Mucosa of descending colon (tissue), 3 donors: ENCODE measurements around the gene PGAP3. TPM values are rescaled to one million over a fixed set of nuclear protein-coding genes. Genes with fewer than 3 reads are reported as not detected.

ENCODE experiments used
- ATAC-seq: fragments of 200-7000 bp; cut with Tn5 transposase; one replicate; pipeline ENCODE4 v1.9.1; 2020; ENCODE audit warnings: mild to moderate bottlenecking, moderate library complexity
- DNase-seq, 3 donors: peaks; one replicate each; pipeline ENCODE4 v3.0.0-alpha.2; 2020
- H3K36me3 ChIP-seq: fragments of 200-600 bp; one replicate; pipeline ENCODE4 v1.8.0; 2021; ENCODE audit warnings: low read depth, mild to moderate bottlenecking
- H3K4me1 ChIP-seq: fragments of 200-600 bp; one replicate; pipeline ENCODE4 v1.8.0; 2021; ENCODE audit warnings: low read depth, mild to moderate bottlenecking
- H3K4me3 ChIP-seq: fragments of 200-600 bp; one replicate; pipeline ENCODE4 v1.8.0; 2021; ENCODE audit warnings: mild to moderate bottlenecking
- H3K9me3 ChIP-seq: fragments of 200-600 bp; one replicate; pipeline ENCODE4 v1.8.0; 2021; ENCODE audit warnings: mild to moderate bottlenecking
- CTCF ChIP-seq: fragments of 200-600 bp; IDR thresholded peaks from one replicate; pipeline ENCODE4 v1.8.0; 2022; ENCODE audit warnings: antibody characterized with exemption, mild to moderate bottlenecking
- intact Hi-C, 2 donors: fragments of 100-400 bp; cut with DNase I in 1 of 2; cut with micrococcal nuclease in 1 of 2; formaldehyde crosslinking; loops; one replicate each; pipeline versions ENCODE4 v1.11.0 to v1.11.1; 2022; cut with DNase I, micrococcal nuclease
- microRNA-seq: library from miRNA; unstranded; fragments of <30 nt; microRNA quantifications from one replicate; pipeline ENCODE4, GENCODE V29; 2019
- total RNA-seq, 3 donors: library from RNA; stranded (reverse); fragmentation: NEBNext Ultra II Directional in 2 of 3; extraction: Animal tissue kit (Norgen Biotek cat#: 25700) in 2 of 3; gene quantifications; one replicate each; pipeline versions ENCODE4 v1.2.1 to v1.2.4, GENCODE V29; 2021 to 2023
- donor health status: DM: no; HTN: no; CAD: no; lungs with moderate emphysema.
- donor health status: DM: no; HTN: no; CAD: no.
- donor health status: DM: no; HTN: yes; CAD: no.

Gene PGAP3
- total RNA-seq, 3 donors from 2014 or later = 27.7 to 74.6 (median 47.9) TPM

- DNase-seq (peak; percentile 88 to 94 (median 92)), ATAC-seq (peak; percentile 76)
- Histone ChIP-seq H3K4me3 (no peak overlapping the region), H3K36me3 (no peaks in the 10 kb centered on the region), H3K9me3 (no peaks in the 10 kb centered on the region), H3K4me1 (peaks cover 41% of the 10 kb centered on the region)
- TF ChIP-seq CTCF = peak; percentile 98
- intact Hi-C loops = loop anchor here in 1 of 2 donors (10.0 kb wide), 1 partner anchor 133 kb away; no protein-coding TSS in a partner anchor
Measured at GRCh38 chr17:39621523-39622379, 66.1 kb downstream of the PGAP3 start.

Small RNAs within 50 kb of the gene (microRNA-seq; reads per million reads assigned to microRNA genes)
- gene MIR4728 = 4.0 reads per million, percentile 18 among the genes with 10 or more reads in this experiment

Other genes starting within 250 kb of the PGAP3 start
- 10 to 100 TPM; 23.8 to 36.4 (median 27.6) TPM for gene MED1, start 236.8 kb downstream of the PGAP3 start, total RNA-seq
- 10 to 100 TPM; 49.3 to 59.7 (median 58.4) TPM for gene CDK12, start 226.6 kb downstream of the PGAP3 start, total RNA-seq
- gene NEUROD2, start 80.1 kb downstream of the PGAP3 start, total RNA-seq = under 1 TPM in 1 of 3 donors, not detected in 2; 0.05 TPM
- gene PPP1R1B, start 61.1 kb downstream of the PGAP3 start, total RNA-seq = 100 to 1,000 TPM; 108 to 362 (median 356) TPM
- gene STARD3, start 50.9 kb downstream of the PGAP3 start, total RNA-seq = 10 to 100 TPM; 36.1 to 58.8 (median 57.6) TPM
- 1 to 10 TPM in 2 of 3 donors, under 1 TPM in 1; 0.96 to 3.4 (median 1.5) TPM for gene TCAP, start 22.7 kb downstream of the PGAP3 start, total RNA-seq
- gene PNMT, start 19.6 kb downstream of the PGAP3 start, total RNA-seq = 1 to 10 TPM in 2 of 3 donors, under 1 TPM in 1; 0.23 to 2.0 (median 1.5) TPM
- 100 to 1,000 TPM; 104 to 284 (median 161) TPM for gene ERBB2, start 12.0 kb upstream of the PGAP3 start, total RNA-seq
- gene MIEN1, start 42.5 kb upstream of the PGAP3 start, total RNA-seq = 10 to 100 TPM; 63.2 to 84.3 (median 67.1) TPM
- 10 to 100 TPM; 13.6 to 49.0 (median 28.0) TPM for gene GRB7, start 49.9 kb upstream of the PGAP3 start, total RNA-seq
- gene IKZF3, start 176.3 kb upstream of the PGAP3 start, total RNA-seq = 1 to 10 TPM; 3.5 to 5.3 (median 4.6) TPM
- gene ZPBP2, start 180.1 kb upstream of the PGAP3 start, total RNA-seq = not detected
- gene GSDMB, start 230.6 kb upstream of the PGAP3 start, total RNA-seq = 100 to 1,000 TPM in 2 of 3 donors, 10 to 100 TPM in 1; 76.1 to 162 (median 139) TPM
- gene ORMDL3, start 239.5 kb upstream of the PGAP3 start, total RNA-seq = 10 to 100 TPM; 56.8 to 62.0 (median 58.3) TPM
- gene LRRC3C, start 239.7 kb upstream of the PGAP3 start, total RNA-seq = not detected